SK-N-SH (cell line): ENCODE data around the gene SLC25A25. TPM values are rescaled to one million over a fixed set of nuclear protein-coding genes. Genes with fewer than 3 reads are reported as not detected.

Experiments used
- CTCF ChIA-PET: fragments of 300-600, 350-600 bp; formaldehyde crosslinking; extraction: SDS; loops from one replicate; lab custom pipeline; 2021; lab: Yijun Ruan, JAX
- POLR2A ChIA-PET: fragments of 350-600 bp; sonication (Branson Sonifier 250); formaldehyde crosslinking; extraction: SDS; loops from one replicate; lab custom pipeline; 2020; ENCODE audit warnings: antibody characterized with exemption, inconsistent platforms; lab: Yijun Ruan, JAX
- DNase-seq: peaks from one replicate; pipeline ENCODE4 v3.0.0; 2012
- H2AFZ ChIP-seq: fragments of 200-600 bp; sonication (generic); 2 replicates; pipeline ENCODE4 v1.8.1; 2016; ENCODE audit warnings: antibody characterized with exemption, mild to moderate bottlenecking, low read depth
- H3F3A ChIP-seq: fragments of 200-600 bp; sonication (generic); replicated peaks from 2 replicates; pipeline ENCODE3; 2016; ENCODE audit warnings: antibody characterized with exemption, mild to moderate bottlenecking; ENCODE audit not compliant: insufficient read depth
- H3K27ac ChIP-seq, 2 experiments: fragments of 200-500 bp in 1 of 2; fragments of 200-600 bp in 1 of 2; sonication (Bioruptor generic) in 1 of 2; sonication (generic), shearing (Covaris generic) in 1 of 2; 2 replicates each; pipeline versions ENCODE4 v1.5.1 to v1.6.1; 2014 to 2016; ENCODE audit warnings: low read depth in 2 of 2, inconsistent platforms in 1 of 2, low read length in 1 of 2, mild to moderate bottlenecking in 1 of 2, mixed read lengths in 1 of 2
- H3K27me3 ChIP-seq: fragments of 200-600 bp; sonication (generic), shearing (Covaris generic); 2 replicates; pipeline ENCODE4 v1.6.1; 2016; ENCODE audit warnings: mixed run types; ENCODE audit not compliant: insufficient read depth
- H3K36me3 ChIP-seq, 2 experiments: fragments of 200-500 bp in 1 of 2; fragments of 200-600 bp in 1 of 2; sonication (Bioruptor generic) in 1 of 2; sonication (generic) in 1 of 2; replicated peaks in 1 of 2; 2 replicates each; pipeline versions ENCODE3 to v1.5.1; 2014 to 2016; ENCODE audit warnings: low read length in 1 of 2, mild to moderate bottlenecking in 1 of 2; ENCODE audit not compliant: insufficient read depth in 2 of 2, control insufficient read depth in 1 of 2
- H3K4me1 ChIP-seq, 2 experiments: fragments of 200-500 bp in 1 of 2; fragments of 200-600 bp in 1 of 2; sonication (Bioruptor generic) in 1 of 2; sonication (generic), shearing (Covaris generic) in 1 of 2; 2 replicates each; pipeline versions ENCODE4 v1.5.1 to v1.6.1; 2014 to 2016; ENCODE audit warnings: low read depth in 1 of 2, low read length in 1 of 2, mixed run types in 1 of 2; ENCODE audit not compliant: insufficient read depth in 2 of 2, control insufficient read depth in 1 of 2
- H3K4me2 ChIP-seq: fragments of 200-600 bp; sonication (generic), shearing (Covaris generic); 2 replicates; pipeline ENCODE4 v1.6.1; 2017; ENCODE audit warnings: mixed run types
- H3K4me3 ChIP-seq, 2 experiments: fragments of 200-500 bp in 1 of 2; fragments of 200-600 bp in 1 of 2; sonication (Bioruptor generic) in 1 of 2; sonication (generic), shearing (Covaris generic) in 1 of 2; 2 replicates each; pipeline versions ENCODE4 v1.5.1 to v1.8.1; 2014 to 2016; ENCODE audit warnings: low read depth in 2 of 2, inconsistent platforms in 1 of 2, low read length in 1 of 2, mild to moderate bottlenecking in 1 of 2, mixed read lengths in 1 of 2, moderate library complexity in 1 of 2
- H3K79me2 ChIP-seq: fragments of 200-600 bp; sonication (generic); 2 replicates; pipeline ENCODE4 v1.8.1; 2017; ENCODE audit warnings: mild to moderate bottlenecking; ENCODE audit not compliant: insufficient read depth
- H3K9ac ChIP-seq: fragments of 200-600 bp; sonication (generic); 2 replicates; pipeline ENCODE4 v1.6.1; 2017; ENCODE audit warnings: mixed run types
- H3K9me2 ChIP-seq: fragments of 200-600 bp; sonication (generic); 2 replicates; pipeline ENCODE4 v1.6.1; 2017; ENCODE audit warnings: mixed run types
- H3K9me3 ChIP-seq: fragments of 200-600 bp; sonication (generic); 2 replicates; pipeline ENCODE4 v1.6.1; 2017; ENCODE audit warnings: mixed run types, mild to moderate bottlenecking, moderate library complexity
- H4K20me1 ChIP-seq: fragments of 200-600 bp; sonication (generic); 2 replicates; pipeline ENCODE4 v1.6.1; 2017; ENCODE audit warnings: mild to moderate bottlenecking, mixed run types; ENCODE audit not compliant: insufficient read depth
- CTCF ChIP-seq: fragments of 200-600 bp; sonication (generic); IDR thresholded peaks from 2 replicates; pipeline ENCODE4 v1.6.1; 2017; ENCODE audit warnings: antibody characterized with exemption, mild to moderate bottlenecking, moderate library complexity
- ELF1 ChIP-seq: IDR thresholded peaks from 2 replicates; pipeline ENCODE4 v1.4.0; 2012
- EZH2phosphoT487 ChIP-seq: fragments of 200-600 bp; sonication (generic); IDR thresholded peaks from 2 replicates; pipeline ENCODE4 v1.6.1; 2017; ENCODE audit warnings: low read depth, mixed run types, mild to moderate bottlenecking, antibody characterized with exemption, moderate library complexity, borderline replicate concordance
- FOXJ3 ChIP-seq: sonication (generic); formaldehyde crosslinking; IDR thresholded peaks from 2 replicates; pipeline ENCODE4 v1.5.1; 2020; ENCODE audit warnings: mild to moderate bottlenecking, missing genetic modification reagents
- GATA2 ChIP-seq: sonication (generic); formaldehyde crosslinking; IDR thresholded peaks from 2 replicates; pipeline ENCODE4 v1.5.0; 2020; ENCODE audit warnings: mild to moderate bottlenecking, missing genetic modification reagents
- MXI1 ChIP-seq: IDR thresholded peaks from 2 replicates; pipeline ENCODE4 v1.6.1; 2012; ENCODE audit warnings: mild to moderate bottlenecking, low read depth, low read length, improper control_type of control experiment
- NRF1 ChIP-seq: IDR thresholded peaks from 2 replicates; pipeline ENCODE4 v1.6.1; 2012; ENCODE audit warnings: low read depth, mild to moderate bottlenecking, low read length
- PBX3 ChIP-seq: IDR thresholded peaks from 2 replicates; pipeline ENCODE4; 2012
- POLR2AphosphoS5 ChIP-seq: IDR thresholded peaks from 2 replicates; pipeline ENCODE4 v1.6.1; 2012; ENCODE audit warnings: low read depth, low read length
- RCOR1 ChIP-seq: fragments of 150-350 bp; IDR thresholded peaks from 2 replicates; pipeline ENCODE4 v1.6.1; 2017; ENCODE audit warnings: antibody characterized with exemption, low read length
- SIN3A ChIP-seq: IDR thresholded peaks from 2 replicates; pipeline ENCODE4 v1.6.1; 2012; ENCODE audit warnings: low read depth, mild to moderate bottlenecking, low read length, moderate library complexity, borderline replicate concordance
- YY1 ChIP-seq: IDR thresholded peaks from 2 replicates; pipeline ENCODE4 v1.4.0; 2012; ENCODE audit warnings: low read depth, mild to moderate bottlenecking
- WGBS: methylation state at CpG from one replicate; pipeline ENCODE4 v1.1.6; 2017; ENCODE audit warnings: low lambda C conversion rate; 5-methylcytosine and 5-hydroxymethylcytosine counted together
- polyA plus RNA-seq, 3 experiments: library from polyadenylated mRNA; depleted of rRNA; stranded (reverse); fragments of >200 nt; gene quantifications; 2 replicates each; pipeline ENCODE4 v1.2.3, GENCODE V29; 2012
- TF ChIP-seq, protein P1 (sequence below): IDR thresholded peaks from 2 replicates; pipeline ENCODE4 v1.4.0; 2012; ENCODE audit warnings: low read depth
- TF ChIP-seq, protein P2 (sequence below): IDR thresholded peaks from 2 replicates; pipeline ENCODE4 v1.4.0; 2012; ENCODE audit warnings: low read depth, borderline replicate concordance
- TF ChIP-seq, protein P3 (sequence below): IDR thresholded peaks from 2 replicates; pipeline ENCODE4 v1.6.1; 2012; ENCODE audit warnings: mild to moderate bottlenecking, low read depth, low read length, moderate library complexity
- TF ChIP-seq, protein P4 (sequence below): fragments of 150-350 bp; IDR thresholded peaks from 2 replicates; pipeline ENCODE4 v1.6.1; 2016; ENCODE audit warnings: mild to moderate bottlenecking, low read depth, low read length

The SLC25A25 gene
- polyA plus RNA-seq, 1 of the 3 experiments (the other 2 are of a cell fraction) = 12.1 TPM

- TF ChIP-seq SIN3A = no peak
- TF ChIP-seq, protein P1, sequence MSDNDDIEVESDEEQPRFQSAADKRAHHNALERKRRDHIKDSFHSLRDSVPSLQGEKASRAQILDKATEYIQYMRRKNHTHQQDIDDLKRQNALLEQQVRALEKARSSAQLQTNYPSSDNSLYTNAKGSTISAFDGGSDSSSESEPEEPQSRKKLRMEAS = no peak
- no peak for TF ChIP-seq CTCF
- TF ChIP-seq MXI1 = no peak
- no peak for TF ChIP-seq EZH2phosphoT487
- TF ChIP-seq YY1 = no peak
- TF ChIP-seq ELF1 = no peak
- TF ChIP-seq, protein P2, sequence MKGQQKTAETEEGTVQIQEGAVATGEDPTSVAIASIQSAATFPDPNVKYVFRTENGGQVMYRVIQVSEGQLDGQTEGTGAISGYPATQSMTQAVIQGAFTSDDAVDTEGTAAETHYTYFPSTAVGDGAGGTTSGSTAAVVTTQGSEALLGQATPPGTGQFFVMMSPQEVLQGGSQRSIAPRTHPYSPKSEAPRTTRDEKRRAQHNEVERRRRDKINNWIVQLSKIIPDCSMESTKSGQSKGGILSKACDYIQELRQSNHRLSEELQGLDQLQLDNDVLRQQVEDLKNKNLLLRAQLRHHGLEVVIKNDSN = no peak
- no peak for DNase-seq
- 94% methylated on average over 7 of the region's 7 CpGs for WGBS
Observed at GRCh38 chr9:128073253-128073886, 5.3 kb downstream of the SLC25A25 start.

DNA sequence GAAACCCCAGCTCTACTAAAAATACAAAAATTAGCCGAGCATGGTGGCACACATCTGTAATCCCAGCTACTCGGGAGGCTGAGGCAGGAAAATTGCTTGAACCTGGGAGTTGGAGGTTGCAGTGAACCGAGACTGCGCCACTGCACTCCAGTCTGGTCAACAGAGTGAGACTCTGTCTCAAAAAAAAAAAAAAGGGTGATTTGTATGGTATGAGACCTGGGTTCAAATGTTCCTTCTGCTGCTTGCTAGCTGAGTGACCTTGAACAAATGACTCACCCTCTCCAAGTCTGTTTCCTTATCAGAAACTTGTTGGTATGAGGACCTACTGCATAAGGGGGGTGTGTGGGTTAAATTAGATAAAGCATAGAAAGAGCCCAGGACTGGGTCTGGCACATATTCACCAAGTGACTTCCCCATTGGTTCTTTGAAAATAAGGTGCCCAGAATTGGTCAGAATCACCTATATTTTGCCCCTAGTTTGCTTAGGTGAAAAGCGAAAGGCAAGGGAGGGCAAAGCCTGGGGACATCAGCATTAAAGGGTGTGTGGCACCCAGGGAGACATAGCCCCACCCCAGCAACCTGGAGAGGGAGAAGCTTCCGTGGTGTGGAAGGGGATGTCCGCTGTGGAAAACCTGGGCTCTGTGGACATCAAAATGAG is 9.9 kb downstream of the SLC25A25 start:
- peaks cover 95% of the 10 kb centered on the region for H3K79me2 ChIP-seq
- H3K4me1 ChIP-seq = peaks cover 8 to 41% of the 10 kb centered on the region in 2 experiments; a peak in 3 of 4 replicates
- H3K9ac ChIP-seq = no peak overlapping the region
- 0 out of 2 replicates have a peak, but pooled peaks cover 4% of the 10 kb centered on the region for H4K20me1 ChIP-seq
- no peaks in the 10 kb centered on the region for H3K27me3 ChIP-seq
- POLR2A ChIA-PET = interaction anchor here (1.4 kb wide), 1 partner anchor 11 kb away, joined by 4 read pairs; the partner anchor contains the start of gene NAIF1
- H3K4me2 ChIP-seq = 0 out of 2 replicates have a peak overlapping the region, but pooled peaks have one; percentile 37
- peaks cover 45% of the 10 kb centered on the region for H3F3A ChIP-seq
- CTCF ChIA-PET = interaction anchor here (0.8 to 1.7 kb wide), 5 partner anchors 15 to 135 kb away, joined by 3 to 5 read pairs (median 3); no protein-coding TSS in a partner anchor
- H3K4me3 ChIP-seq = no peak overlapping the region
- WGBS = 97% methylated on average over 7 of the region's 7 CpGs
- no peak for DNase-seq
- H3K9me2 ChIP-seq = no peaks in the 10 kb centered on the region
- no peaks in the 10 kb centered on the region for H3K9me3 ChIP-seq
- no peaks in the 10 kb centered on the region for H3K36me3 ChIP-seq
- peak overlapping the region in 1 of 2 experiments; percentile 12; a peak in 1 of 4 replicates for H3K27ac ChIP-seq
- no peak overlapping the region for H2AFZ ChIP-seq
- no peak for TF ChIP-seq NRF1
- TF ChIP-seq, protein P3, sequence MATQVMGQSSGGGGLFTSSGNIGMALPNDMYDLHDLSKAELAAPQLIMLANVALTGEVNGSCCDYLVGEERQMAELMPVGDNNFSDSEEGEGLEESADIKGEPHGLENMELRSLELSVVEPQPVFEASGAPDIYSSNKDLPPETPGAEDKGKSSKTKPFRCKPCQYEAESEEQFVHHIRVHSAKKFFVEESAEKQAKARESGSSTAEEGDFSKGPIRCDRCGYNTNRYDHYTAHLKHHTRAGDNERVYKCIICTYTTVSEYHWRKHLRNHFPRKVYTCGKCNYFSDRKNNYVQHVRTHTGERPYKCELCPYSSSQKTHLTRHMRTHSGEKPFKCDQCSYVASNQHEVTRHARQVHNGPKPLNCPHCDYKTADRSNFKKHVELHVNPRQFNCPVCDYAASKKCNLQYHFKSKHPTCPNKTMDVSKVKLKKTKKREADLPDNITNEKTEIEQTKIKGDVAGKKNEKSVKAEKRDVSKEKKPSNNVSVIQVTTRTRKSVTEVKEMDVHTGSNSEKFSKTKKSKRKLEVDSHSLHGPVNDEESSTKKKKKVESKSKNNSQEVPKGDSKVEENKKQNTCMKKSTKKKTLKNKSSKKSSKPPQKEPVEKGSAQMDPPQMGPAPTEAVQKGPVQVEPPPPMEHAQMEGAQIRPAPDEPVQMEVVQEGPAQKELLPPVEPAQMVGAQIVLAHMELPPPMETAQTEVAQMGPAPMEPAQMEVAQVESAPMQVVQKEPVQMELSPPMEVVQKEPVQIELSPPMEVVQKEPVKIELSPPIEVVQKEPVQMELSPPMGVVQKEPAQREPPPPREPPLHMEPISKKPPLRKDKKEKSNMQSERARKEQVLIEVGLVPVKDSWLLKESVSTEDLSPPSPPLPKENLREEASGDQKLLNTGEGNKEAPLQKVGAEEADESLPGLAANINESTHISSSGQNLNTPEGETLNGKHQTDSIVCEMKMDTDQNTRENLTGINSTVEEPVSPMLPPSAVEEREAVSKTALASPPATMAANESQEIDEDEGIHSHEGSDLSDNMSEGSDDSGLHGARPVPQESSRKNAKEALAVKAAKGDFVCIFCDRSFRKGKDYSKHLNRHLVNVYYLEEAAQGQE = no peak
- TF ChIP-seq RCOR1 = no peak
- TF ChIP-seq FOXJ3 = no peak
- no peak for TF ChIP-seq GATA2 (CRISPR knock-in tag)
- TF ChIP-seq PBX3 = no peak
- no peak for TF ChIP-seq POLR2AphosphoS5
- TF ChIP-seq, protein P4, sequence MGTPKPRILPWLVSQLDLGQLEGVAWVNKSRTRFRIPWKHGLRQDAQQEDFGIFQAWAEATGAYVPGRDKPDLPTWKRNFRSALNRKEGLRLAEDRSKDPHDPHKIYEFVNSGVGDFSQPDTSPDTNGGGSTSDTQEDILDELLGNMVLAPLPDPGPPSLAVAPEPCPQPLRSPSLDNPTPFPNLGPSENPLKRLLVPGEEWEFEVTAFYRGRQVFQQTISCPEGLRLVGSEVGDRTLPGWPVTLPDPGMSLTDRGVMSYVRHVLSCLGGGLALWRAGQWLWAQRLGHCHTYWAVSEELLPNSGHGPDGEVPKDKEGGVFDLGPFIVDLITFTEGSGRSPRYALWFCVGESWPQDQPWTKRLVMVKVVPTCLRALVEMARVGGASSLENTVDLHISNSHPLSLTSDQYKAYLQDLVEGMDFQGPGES = no peak

More at GRCh38 chr9:128073253-128073886, 5.3 kb downstream of the SLC25A25 start:
- H3F3A ChIP-seq = peaks cover 28% of the 10 kb centered on the region
- peaks cover 99% of the 10 kb centered on the region for H3K79me2 ChIP-seq
- H3K36me3 ChIP-seq = no peaks in the 10 kb centered on the region
- CTCF ChIA-PET = interaction anchor here (0.5 to 5.0 kb wide), 5 partner anchors 10 to 130 kb away, joined by 3 to 23 read pairs (median 8); no protein-coding TSS in a partner anchor
- H3K27ac ChIP-seq = peak overlapping the region; percentile 79 to 84
- H3K4me3 ChIP-seq = no peak overlapping the region
- H3K27me3 ChIP-seq = no peaks in the 10 kb centered on the region
- peak overlapping the region; percentile 38; the same call in 1 of the 2 replicates for H3K9ac ChIP-seq
- H3K9me3 ChIP-seq = no peaks in the 10 kb centered on the region
- peak overlapping the region; percentile 64; the same call in 1 of the 2 replicates for H3K4me2 ChIP-seq
- POLR2A ChIA-PET = no interaction called here
- 0 out of 2 replicates have a peak, but pooled peaks cover 4% of the 10 kb centered on the region for H4K20me1 ChIP-seq
- peaks cover 14 to 27% of the 10 kb centered on the region in 2 experiments for H3K4me1 ChIP-seq
- no peaks in the 10 kb centered on the region for H3K9me2 ChIP-seq
- no peak overlapping the region for H2AFZ ChIP-seq
